Esophagus muscularis mucosa (tissue), 4 donors: ENCODE measurements around the gene KLHL8. TPM values are rescaled to one million over a fixed set of nuclear protein-coding genes. Genes with fewer than 3 reads are reported as not detected.

ENCODE experiments used
- DNase-seq: peaks from one replicate; pipeline ENCODE4 v3.0.0-alpha.2; 2017; ENCODE audit errors: extremely low spot score
- H3K27ac ChIP-seq, 4 donors: fragments of 200-600 bp; sonication (generic); replicated peaks in 1 of 4; 1 replicate in 3 of 4; 2 replicates in 1 of 4; pipeline ENCODE4 v1.5.1; 2016 to 2019; ENCODE audit warnings: mild to moderate bottlenecking in 1 of 4
- H3K27me3 ChIP-seq, 4 donors: fragments of 200-600 bp; sonication (generic); one replicate each; pipeline versions ENCODE4 v1.5.1 to v1.6.0; 2016 to 2019
- H3K36me3 ChIP-seq, 4 donors: fragments of 200-600 bp; sonication (generic); one replicate each; pipeline ENCODE4 v1.5.1; 2016 to 2019
- H3K4me1 ChIP-seq, 4 donors: fragments of 200-600 bp; sonication (generic); one replicate each; pipeline ENCODE4 v1.5.1; 2016 to 2019
- H3K4me3 ChIP-seq, 4 donors: fragments of 200-600 bp; sonication (generic); 1 replicate in 2 of 4; 2 replicates in 2 of 4; pipeline ENCODE4 v1.5.1; 2016 to 2019; ENCODE audit warnings: mild to moderate bottlenecking in 4 of 4, moderate library complexity in 1 of 4
- H3K9me3 ChIP-seq, 4 donors: fragments of 200-600 bp; sonication (generic); 1 replicate in 3 of 4; 2 replicates in 1 of 4; pipeline ENCODE4 v1.5.1; 2016 to 2019
- CTCF ChIP-seq, 3 experiments: fragments of 200-600 bp in 2 of 3; fragments of 450-650 bp in 1 of 3; sonication (generic) in 2 of 3; IDR thresholded peaks; one replicate each; pipeline ENCODE4 v1.5.1; 2017 to 2019; ENCODE audit warnings: antibody characterized with exemption in 3 of 3, mild to moderate bottlenecking in 2 of 3, moderate library complexity in 1 of 3
- EP300 ChIP-seq: sonication (generic); formaldehyde crosslinking; IDR thresholded peaks from one replicate; pipeline ENCODE4 v1.6.1; 2017; ENCODE audit warnings: antibody characterized with exemption
- POLR2A ChIP-seq: fragments of 450-650 bp; IDR thresholded peaks from one replicate; pipeline ENCODE4 v1.6.1; 2017; ENCODE audit warnings: antibody characterized with exemption, moderate library complexity, mild to moderate bottlenecking, low read depth
- POLR2AphosphoS5 ChIP-seq, 2 donors: sonication (generic); formaldehyde crosslinking; IDR thresholded peaks; one replicate each; pipeline ENCODE4 v1.6.1; 2017; ENCODE audit warnings: antibody characterized with exemption in 2 of 2
- WGBS: methylation state at CpG from one replicate; pipeline ENCODE4 v1.1.5; 2018; 5-methylcytosine and 5-hydroxymethylcytosine counted together
- intact Hi-C: fragments of 100-400 bp; cut with DNase I; formaldehyde crosslinking; loops from one replicate; pipeline ENCODE4 v1.15.1; 2023
- total RNA-seq, 4 donors: library from RNA; depleted of rRNA; stranded (reverse); fragments of >200 nt; gene quantifications; one replicate each; pipeline versions ENCODE4 v1.1.0 to v1.2.1, GENCODE V29; 2016

Gene KLHL8
- total RNA-seq, 4 donors from 2014 or later = 7.6 to 18.7 (median 11.7) TPM

DNA sequence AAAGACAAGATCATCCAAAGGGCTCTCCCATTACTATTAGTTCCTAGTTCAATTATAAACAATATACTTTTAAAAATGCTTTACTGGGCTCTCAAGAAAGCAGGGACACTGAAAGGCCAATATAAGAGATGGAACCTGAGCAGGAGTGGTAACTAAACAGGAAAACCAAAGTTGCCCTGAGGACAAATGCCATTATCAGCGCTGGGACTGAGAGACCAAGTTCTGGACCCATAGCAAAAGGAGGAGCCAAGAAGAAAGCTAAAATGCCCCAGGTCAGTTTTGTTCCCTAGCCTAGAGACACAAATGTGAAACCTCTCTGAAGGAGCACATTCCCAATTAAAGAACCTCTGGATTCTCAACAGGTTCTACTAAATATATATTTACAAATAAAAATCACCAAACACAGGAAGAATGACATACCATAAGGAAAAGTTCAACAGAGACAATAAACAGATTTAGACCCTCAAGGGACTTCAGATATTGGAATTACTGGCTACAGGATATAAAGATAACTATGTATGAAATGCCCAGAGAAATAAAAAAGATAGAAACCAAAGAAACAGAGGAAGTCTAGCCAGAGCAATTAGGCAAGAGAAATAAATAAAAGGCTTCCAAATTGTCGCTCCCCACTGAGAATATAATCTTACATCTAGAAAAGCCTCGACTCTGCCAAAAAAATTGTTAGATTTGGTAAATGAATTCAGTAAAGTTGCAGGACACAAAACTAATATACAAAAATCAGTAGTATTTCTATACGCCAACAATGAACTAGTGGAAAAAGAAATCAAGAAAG lies 67.1 kb downstream of the KLHL8 start:
- H3K36me3 ChIP-seq = no peaks in the 10 kb centered on the region
- peaks cover 0 to 10% (median 3%) of the 10 kb centered on the region in 4 donors for H3K4me1 ChIP-seq
- H3K4me3 ChIP-seq = no peak overlapping the region
- H3K27me3 ChIP-seq = no peaks in the 10 kb centered on the region
- DNase-seq = no peak
- intact Hi-C loops = no loop called here
- no peak overlapping the region for H3K27ac ChIP-seq
- TF ChIP-seq POLR2A = no peak
- TF ChIP-seq POLR2AphosphoS5 (IDR thresholded peaks at IDR 0.05) = no peak
- TF ChIP-seq CTCF (IDR thresholded peaks at IDR 0.05) = no peak
- no peak for TF ChIP-seq EP300
- WGBS = 62% methylated on average over 4 of the region's 4 CpGs
- H3K9me3 ChIP-seq = no peaks in the 10 kb centered on the region

- 88% methylated on average over 12 of the region's 14 CpGs for WGBS
- peaks cover 0 to 10% (median 3%) of the 10 kb centered on the region in 4 donors for H3K4me1 ChIP-seq
- H3K27me3 ChIP-seq = no peaks in the 10 kb centered on the region
- no peak for TF ChIP-seq POLR2A
- no peak for TF ChIP-seq POLR2AphosphoS5 (IDR thresholded peaks at IDR 0.05)
- no peak for TF ChIP-seq EP300
- no peak for TF ChIP-seq CTCF (IDR thresholded peaks at IDR 0.05)
- intact Hi-C loops = no loop called here
- no peak for DNase-seq
- no peak overlapping the region for H3K4me3 ChIP-seq
- no peaks in the 10 kb centered on the region for H3K9me3 ChIP-seq
- H3K27ac ChIP-seq = no peak overlapping the region
- no peaks in the 10 kb centered on the region for H3K36me3 ChIP-seq
Observed at GRCh38 chr4:87152310-87153041, 67.9 kb downstream of the KLHL8 start.

DNA sequence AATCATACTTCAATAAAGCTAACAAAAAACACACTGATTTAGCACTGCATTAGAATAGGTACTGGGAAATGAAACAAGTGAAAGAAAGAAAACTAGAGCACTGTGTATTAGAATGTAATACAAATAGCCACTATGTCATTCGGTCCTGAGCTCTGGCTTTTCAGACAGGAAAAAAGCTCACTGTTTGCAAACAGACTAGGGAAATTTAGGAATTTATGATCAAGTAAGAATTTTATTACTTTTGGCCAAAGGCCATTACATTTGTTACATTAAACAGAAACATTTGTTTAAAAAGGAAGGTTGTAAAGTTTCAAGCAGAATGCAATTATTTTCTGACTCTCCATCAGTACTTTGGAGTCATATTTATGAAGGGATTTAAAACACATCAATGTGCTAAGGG lies 68.7 kb downstream of the KLHL8 start:
- DNase-seq = no peak
- H3K4me3 ChIP-seq = no peak overlapping the region
- H3K27me3 ChIP-seq = no peaks in the 10 kb centered on the region
- intact Hi-C loops = loop anchor here (2.0 kb wide), 1 partner anchor 83 kb away; no protein-coding TSS in a partner anchor
- no peaks in the 10 kb centered on the region for H3K9me3 ChIP-seq
- peaks cover 0 to 10% (median 3%) of the 10 kb centered on the region in 4 donors for H3K4me1 ChIP-seq
- H3K27ac ChIP-seq = no peak overlapping the region
- 58% methylated on average over 1 of the region's 1 CpG for WGBS
- H3K36me3 ChIP-seq = no peaks in the 10 kb centered on the region
- TF ChIP-seq EP300 (no peak), POLR2AphosphoS5 (IDR thresholded peaks at IDR 0.05) (no peak), CTCF (IDR thresholded peaks at IDR 0.05) (no peak), POLR2A (no peak)

- DNase-seq = no peak
- TF ChIP-seq POLR2AphosphoS5 (IDR thresholded peaks at IDR 0.05) = no peak
- TF ChIP-seq CTCF (IDR thresholded peaks at IDR 0.05) = peak in 2 of 3 experiments; percentile 87 to 94
- no peak for TF ChIP-seq EP300
- TF ChIP-seq POLR2A = no peak
- no peaks in the 10 kb centered on the region for H3K9me3 ChIP-seq
- no peaks in the 10 kb centered on the region for H3K27me3 ChIP-seq
- no peak overlapping the region for H3K4me3 ChIP-seq
- peaks cover 0 to 6% (median 0%) of the 10 kb centered on the region in 4 donors for H3K36me3 ChIP-seq
- no peak overlapping the region for H3K27ac ChIP-seq
- H3K4me1 ChIP-seq = peaks cover 0 to 10% (median 3%) of the 10 kb centered on the region in 4 donors
- WGBS = 34% methylated on average over 2 of the region's 2 CpGs
- intact Hi-C loops = loop anchor here (2.0 kb wide), 1 partner anchor 84 kb away; no protein-coding TSS in a partner anchor
Observed at GRCh38 chr4:87150498-87151261, 69.7 kb downstream of the KLHL8 start.
